NCI-H69 (cell line): ENCODE measurements around the gene MTRF1L.
"Not testable (repeated sequence)": the region's sequence is repeated elsewhere in the genome, so short reads cannot be mapped to it uniquely, and the experiment has no call there.

Source experiments
- DNase-seq: peaks from one replicate; lab custom pipeline; 2025; lab: John Stamatoyannopoulos, UW

The MTRF1L gene

GRCh38 chr6:153001767-153002612 lies 519 bp downstream of the MTRF1L start:
- DNase-seq, result peak; percentile 48

- DNase-seq, result not testable (repeated sequence)
Measured at GRCh38 chr6:153000790-153001189, 1.7 kb downstream of the MTRF1L start.

- DNase-seq, result no peak
Measured at GRCh38 chr6:153000243-153000642, 2.3 kb downstream of the MTRF1L start.

- not testable (repeated sequence) for DNase-seq
Measured at GRCh38 chr6:152999538-152999937, 3.0 kb downstream of the MTRF1L start.

GRCh38 chr6:152993847-152994246 lies 8.7 kb downstream of the MTRF1L start:
- no peak for DNase-seq

GRCh38 chr6:152993431-152993830 lies 9.1 kb downstream of the MTRF1L start:
- DNase-seq, result no peak

- DNase-seq, result no peak
Measured at GRCh38 chr6:152986978-152987377, 15.5 kb downstream of the MTRF1L start.

GRCh38 chr6:152985300-152985699 lies 17.2 kb downstream of the MTRF1L start:
- DNase-seq, result not testable (repeated sequence)

GRCh38 chr6:152984513-152984872 lies 18.0 kb downstream of the MTRF1L start:
- DNase-seq, result peak; percentile 78

- peak; percentile 87 for DNase-seq
Measured at GRCh38 chr6:152983637-152984512, 18.6 kb downstream of the MTRF1L start.

GRCh38 chr6:152982904-152983636 lies 19.4 kb downstream of the MTRF1L start, which contains the start of gene FBXO5:
Gene FBXO5, minus strand, starts transcription at chr6:152983041. Its CDS starts 82 bp downstream, at chr6:152982959.
- peak; percentile 99 for DNase-seq

GRCh38 chr6:152981989-152982903 lies 20.3 kb downstream of the MTRF1L start:
- DNase-seq, result peak; percentile 80

- no peak for DNase-seq
Measured at GRCh38 chr6:152981219-152981618, 21.3 kb downstream of the MTRF1L start.

GRCh38 chr6:152980656-152981055 lies 21.9 kb downstream of the MTRF1L start:
- no peak for DNase-seq

- DNase-seq, result no peak
Measured at GRCh38 chr6:152979116-152979515, 23.4 kb downstream of the MTRF1L start.

- no peak for DNase-seq
Measured at GRCh38 chr6:152978058-152978457, 24.5 kb downstream of the MTRF1L start.

GRCh38 chr6:152977556-152977955 lies 25.0 kb downstream of the MTRF1L start:
- DNase-seq, result no peak

- no peak for DNase-seq
Measured at GRCh38 chr6:152976749-152977148, 25.8 kb downstream of the MTRF1L start.

GRCh38 chr6:152975204-152975915 lies 27.1 kb downstream of the MTRF1L start:
- no peak for DNase-seq

GRCh38 chr6:152973916-152974315 lies 28.6 kb downstream of the MTRF1L start:
- no peak for DNase-seq
